GM18505 (cell line): Measurements from ENCODE around the gene MYRIP.
"Not testable (repeated sequence)": the region's sequence is repeated elsewhere in the genome, so short reads cannot be mapped to it uniquely, and the experiment has no call there.

Source experiments
- ATAC-seq: cut with Tn5 transposase; IDR thresholded peaks from one replicate; pipeline ENCODE4 v1.9.1; 2021; ENCODE audit not compliant: unreplicated experiment
- POLR2A ChIP-seq: IDR thresholded peaks from 4 replicates; pipeline ENCODE4 v1.6.1; 2011; ENCODE audit warnings: borderline replicate concordance; ENCODE audit not compliant: insufficient read depth, insufficient read length; ENCODE audit errors: extremely low read depth

MYRIP gene

DNA sequence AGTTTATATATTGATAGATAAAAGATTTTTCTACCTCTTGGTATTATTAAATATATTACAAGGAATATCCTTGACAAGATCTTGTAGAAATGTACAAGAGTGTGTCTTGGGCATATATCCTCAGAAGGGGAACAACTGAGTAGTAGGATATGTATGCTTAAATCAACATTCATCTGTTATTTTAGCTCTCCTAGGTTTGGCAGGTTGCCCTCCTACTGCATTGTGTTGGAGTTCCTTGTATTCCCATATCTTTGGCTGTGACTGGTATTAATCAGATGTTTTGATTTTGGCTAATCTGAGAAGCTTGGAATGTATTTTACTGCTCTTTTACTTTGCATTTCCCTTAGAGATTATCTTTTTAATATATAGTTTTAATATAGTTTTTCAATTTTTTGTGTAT is 4.6 kb downstream of the MYRIP start:
- no peak for ATAC-seq
- no peak for TF ChIP-seq POLR2A

DNA sequence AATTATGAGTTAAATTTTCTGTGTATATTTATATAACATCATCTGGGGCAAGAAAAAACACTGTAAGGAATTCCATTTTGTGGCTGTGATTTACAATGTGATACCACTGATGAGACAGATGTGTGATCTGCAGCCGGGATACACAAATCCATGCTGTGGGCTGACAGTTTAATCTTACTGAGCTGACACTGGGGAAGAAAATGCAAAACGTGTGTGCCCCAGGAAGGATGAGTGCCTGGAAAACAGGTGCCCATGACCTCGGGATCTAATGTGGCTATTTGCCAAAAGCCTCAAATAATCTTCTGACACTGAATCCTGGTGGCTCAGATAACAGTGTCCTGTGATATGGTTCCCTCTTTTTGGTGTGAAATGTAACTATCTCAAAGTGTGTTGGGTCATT is 10.5 kb downstream of the MYRIP start:
- no peak for ATAC-seq
- TF ChIP-seq POLR2A, result no peak

GRCh38 chr3:39833764-39834163 is 24.4 kb downstream of the MYRIP start:
- not testable (repeated sequence) for ATAC-seq

DNA sequence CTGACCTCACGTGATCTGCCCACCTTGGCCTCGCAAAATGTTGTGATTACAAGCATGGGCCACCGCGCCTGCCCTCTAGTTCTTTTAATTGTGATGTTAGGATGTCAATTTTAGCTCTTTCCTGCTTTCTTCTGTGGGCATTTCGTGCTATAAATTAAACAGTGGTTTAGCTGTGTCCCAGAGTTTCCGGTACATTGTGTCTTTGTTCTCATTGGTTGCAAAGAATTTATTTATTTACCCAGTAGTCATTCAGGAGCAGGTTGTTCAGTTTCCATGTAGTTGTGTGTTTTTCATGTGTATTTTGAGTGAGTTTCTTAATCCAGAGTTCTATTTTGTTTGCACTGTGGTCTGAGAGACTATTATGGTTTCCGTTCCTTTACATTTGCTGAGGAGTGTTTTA is 30.1 kb downstream of the MYRIP start:
- no peak for ATAC-seq
- TF ChIP-seq POLR2A, result no peak

- no peak for TF ChIP-seq POLR2A
- no peak for ATAC-seq
Measured at GRCh38 chr3:39843440-39843839, 34.0 kb downstream of the MYRIP start.

DNA sequence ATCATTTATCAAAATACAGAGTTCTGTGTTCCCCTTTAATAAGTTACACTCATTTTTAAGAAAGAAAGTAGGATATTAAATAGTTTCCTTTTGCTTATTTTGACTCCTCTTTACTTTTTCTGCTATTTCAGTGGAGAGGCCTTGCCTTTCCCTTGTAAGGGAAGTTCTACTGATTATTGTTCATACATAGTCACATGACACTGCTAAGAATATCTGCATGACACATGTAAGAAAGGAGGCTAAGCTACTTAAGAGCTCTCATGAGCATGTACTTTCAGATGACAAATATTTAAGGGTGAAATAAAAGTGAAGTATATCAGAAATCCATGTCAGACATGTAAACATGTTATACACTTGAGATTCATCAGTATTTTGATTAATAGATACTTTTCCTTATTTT is 39.0 kb downstream of the MYRIP start:
- ATAC-seq, result no peak
- TF ChIP-seq POLR2A, result no peak

DNA sequence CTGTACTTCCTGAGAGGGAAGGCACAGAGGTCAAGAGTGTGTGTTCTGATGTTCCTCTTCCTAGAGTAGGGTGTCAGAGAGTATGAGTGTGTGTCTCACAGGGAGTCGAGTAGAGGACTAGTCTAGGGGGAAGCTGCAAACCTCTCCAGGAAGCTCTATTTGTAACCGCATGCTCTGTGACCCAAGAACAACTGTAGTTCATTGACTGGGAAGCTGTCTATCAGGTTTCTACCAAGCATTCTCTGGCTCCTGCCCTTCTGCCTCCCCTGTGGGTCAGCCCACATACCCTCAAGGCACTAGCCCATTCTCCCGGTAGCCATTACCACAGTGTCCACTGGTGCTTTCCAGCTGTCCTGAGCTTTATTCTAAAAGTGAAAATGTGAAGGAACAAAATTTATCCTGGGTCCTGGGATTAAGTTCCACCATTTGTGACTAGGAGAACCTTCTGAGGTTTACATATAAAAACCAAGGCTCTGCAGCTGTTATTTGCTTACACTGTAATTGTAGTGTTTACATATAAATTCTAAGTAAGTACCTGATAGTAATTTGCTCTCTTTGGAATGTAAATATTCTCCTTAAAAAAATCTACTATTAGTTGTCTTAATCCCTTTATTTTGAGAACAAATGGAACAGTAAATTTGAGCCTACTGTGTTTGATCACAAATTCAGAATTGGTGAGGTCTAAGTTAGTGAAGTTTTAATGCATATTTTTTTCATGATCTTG is 40.7 kb downstream of the MYRIP start:
- no peak for ATAC-seq
- TF ChIP-seq POLR2A, result no peak

GRCh38 chr3:39850716-39851032 is 41.3 kb downstream of the MYRIP start:
- ATAC-seq, result no peak
- TF ChIP-seq POLR2A, result no peak

GRCh38 chr3:39855517-39855916 is 46.1 kb downstream of the MYRIP start:
- no peak for TF ChIP-seq POLR2A
- no peak for ATAC-seq

DNA sequence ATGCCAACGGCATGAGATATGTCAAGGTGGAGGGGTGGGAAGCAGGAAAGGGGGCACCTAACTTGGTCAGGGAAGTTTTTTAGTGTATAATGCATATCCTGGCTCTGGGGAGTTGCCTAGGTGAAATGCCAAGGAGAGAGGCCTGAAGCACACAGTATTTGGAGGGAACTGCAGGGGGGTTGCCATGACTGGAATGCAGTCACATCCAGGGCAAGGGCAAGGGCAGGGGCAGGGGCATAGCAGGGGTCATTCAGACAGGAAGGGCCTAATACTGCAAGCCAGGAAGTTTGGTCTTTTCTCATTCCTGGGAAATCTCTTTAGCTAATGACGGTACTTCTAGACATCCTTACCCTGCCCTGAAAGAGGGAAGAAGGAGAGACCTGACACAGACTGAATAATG is 60.5 kb downstream of the MYRIP start:
- ATAC-seq, result no peak
- no peak for TF ChIP-seq POLR2A

DNA sequence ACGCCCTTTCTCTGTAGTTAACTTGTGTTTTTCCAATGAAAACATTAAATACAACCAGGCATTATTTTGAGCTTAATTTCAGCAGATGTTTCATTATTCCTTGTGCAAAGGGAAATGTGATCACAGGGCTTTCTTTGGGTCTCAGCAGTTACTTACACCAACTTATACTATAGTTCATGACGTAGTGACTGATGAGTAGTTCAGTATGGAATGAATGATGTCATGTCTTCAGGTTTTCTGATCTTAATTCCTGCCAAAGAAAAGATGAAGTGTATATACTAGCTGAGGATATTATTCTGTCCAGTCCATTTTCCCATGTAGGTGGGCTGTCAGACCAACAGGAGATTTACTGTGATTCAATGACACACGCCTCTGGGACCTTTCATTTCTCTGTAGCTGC is 61.3 kb downstream of the MYRIP start:
- no peak for ATAC-seq
- TF ChIP-seq POLR2A, result no peak

GRCh38 chr3:39879581-39879980 is 70.2 kb downstream of the MYRIP start:
- no peak for TF ChIP-seq POLR2A
- no peak for ATAC-seq

DNA sequence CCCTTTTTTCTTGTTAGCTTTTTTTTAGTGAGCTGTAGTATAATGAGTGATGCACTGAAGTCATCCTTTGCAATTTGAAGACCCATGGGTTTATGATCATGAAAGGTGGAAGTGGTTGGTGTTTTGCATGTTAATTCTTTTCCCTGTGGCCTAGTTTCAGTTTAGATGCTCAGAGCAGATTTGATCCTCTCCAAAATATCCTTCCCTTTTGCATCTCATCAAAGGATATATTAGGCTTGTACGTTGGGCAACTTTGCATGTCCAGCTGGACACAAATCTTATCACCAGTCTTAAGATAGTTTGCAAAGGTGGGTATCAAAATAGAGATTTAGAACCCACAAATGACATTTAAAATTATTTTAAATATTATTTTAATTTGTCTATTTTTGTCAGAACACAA is 72.7 kb downstream of the MYRIP start:
- ATAC-seq, result no peak
- TF ChIP-seq POLR2A, result no peak

GRCh38 chr3:39892068-39892467 is 82.7 kb downstream of the MYRIP start:
- no peak for ATAC-seq
- TF ChIP-seq POLR2A, result no peak

- no peak for TF ChIP-seq POLR2A
- no peak for ATAC-seq
Measured at GRCh38 chr3:39896184-39896583, 86.8 kb downstream of the MYRIP start.

GRCh38 chr3:39900462-39901002 is 91.1 kb downstream of the MYRIP start:
- no peak for TF ChIP-seq POLR2A
- no peak for ATAC-seq

- no peak for ATAC-seq
- no peak for TF ChIP-seq POLR2A
Measured at GRCh38 chr3:39903253-39903652, 93.8 kb downstream of the MYRIP start.
